GM12878 (cell line): ENCODE results near the gene RBKS. TPM values are rescaled to one million over a fixed set of nuclear protein-coding genes. Genes with fewer than 3 reads are reported as not detected.

Experiments used
- ATAC-seq: fragments of 200-7000 bp; cut with Tn5 transposase; 3 replicates; pipeline ENCODE4 v1.9.1; 2020; ENCODE audit warnings: mild to moderate bottlenecking, moderate library complexity
- BruUV-seq: library from RNA; stranded (reverse); fragments of 400-500 nt; replicated peaks from 2 replicates; lab custom pipeline; 2021; lab: Mats Ljungman, UMichigan
- CTCF ChIA-PET: fragments of 300-600 bp; sonication (Branson Sonifier 250); formaldehyde crosslinking; extraction: SDS; loops from one replicate; lab custom pipeline; 2021; ENCODE audit warnings: inconsistent platforms; lab: Yijun Ruan, JAX
- POLR2A ChIA-PET: fragments of 350-600 bp; formaldehyde crosslinking; extraction: SDS; loops from one replicate; lab custom pipeline; 2021; ENCODE audit warnings: inconsistent platforms; lab: Charles Lee
- RAD21 ChIA-PET: fragments of 300-600 bp; sonication (Branson Sonifier 250); formaldehyde crosslinking; loops from one replicate; lab custom pipeline; 2023; ENCODE audit warnings: antibody characterized with exemption; ENCODE audit not compliant: unreplicated experiment; lab: Charles Lee
- SMC1A ChIA-PET: fragments of 300-600 bp; sonication (Branson Sonifier 250); formaldehyde crosslinking; loops from one replicate; lab custom pipeline; 2023; ENCODE audit not compliant: unreplicated experiment, uncharacterized antibody; lab: Charles Lee
- DNase-seq: peaks from one replicate; pipeline ENCODE4 v3.0.0-alpha.2; 2011; ENCODE audit warnings: low read depth, low spot score
- FAIRE-seq: peaks from 3 replicates; lab custom pipeline; 2011; peaks lifted over from hg19 to GRCh38; lab: Jason Lieb, UNC
- H2AFZ ChIP-seq: 2 replicates; pipeline ENCODE4 v1.6.0; 2011; ENCODE audit warnings: low read depth, low read length, control low read depth; ENCODE audit not compliant: control insufficient read depth
- H3K27ac ChIP-seq: 2 replicates; pipeline ENCODE4 v1.5.1; 2011; ENCODE audit warnings: control low read depth; ENCODE audit not compliant: control insufficient read depth, insufficient read depth
- H3K27me3 ChIP-seq, 2 experiments: replicated peaks in 1 of 2; 2 replicates each; pipeline versions ENCODE4 v1.6.0 to v1.6.1; 2011; ENCODE audit warnings: low read length in 1 of 2; ENCODE audit not compliant: control insufficient read depth in 2 of 2, insufficient read depth in 2 of 2
- H3K36me3 ChIP-seq, 2 experiments: 2 replicates each; pipeline ENCODE4 v1.5.1; 2011; ENCODE audit warnings: low read length in 1 of 2; ENCODE audit not compliant: control insufficient read depth in 2 of 2, insufficient read depth in 2 of 2
- H3K4me1 ChIP-seq: 2 replicates; pipeline ENCODE4 v1.6.1; 2011; ENCODE audit warnings: mild to moderate bottlenecking, low read length, moderate library complexity, mixed read lengths; ENCODE audit not compliant: control insufficient read depth, insufficient read depth
- H3K4me2 ChIP-seq: 2 replicates; pipeline ENCODE4 v1.6.0; 2011; ENCODE audit warnings: control low read depth; ENCODE audit not compliant: control insufficient read depth, insufficient read depth
- H3K4me3 ChIP-seq: fragments of 200-600 bp; sonication (generic); 2 replicates; pipeline ENCODE4 v1.5.1; 2016
- H3K79me2 ChIP-seq: 2 replicates; pipeline ENCODE4 v1.6.0; 2011; ENCODE audit warnings: low read length; ENCODE audit not compliant: control insufficient read depth, insufficient read depth
- H3K9ac ChIP-seq: 2 replicates; pipeline ENCODE4 v1.8.0; 2011; ENCODE audit warnings: low read length, control low read depth, mixed read lengths; ENCODE audit not compliant: control insufficient read depth, insufficient read depth
- H3K9me3 ChIP-seq: replicated peaks from 3 replicates; pipeline ENCODE4 v1.5.1; 2011; ENCODE audit warnings: mild to moderate bottlenecking, low read length; ENCODE audit not compliant: control insufficient read depth, insufficient read depth
- H4K20me1 ChIP-seq: 2 replicates; pipeline ENCODE4 v1.6.0; 2011; ENCODE audit not compliant: control insufficient read depth, insufficient read depth
- BMI1 ChIP-seq: fragments of 450-650 bp; IDR thresholded peaks from 2 replicates; pipeline ENCODE4 v1.6.1; 2016; ENCODE audit warnings: mild to moderate bottlenecking, moderate library complexity, borderline replicate concordance
- FOXK2 ChIP-seq: fragments of 450-650 bp; IDR thresholded peaks from 2 replicates; pipeline ENCODE4 v1.6.1; 2017; ENCODE audit warnings: mild to moderate bottlenecking, moderate library complexity
- GATAD2B ChIP-seq: fragments of 450-650 bp; conservative IDR thresholded peaks from 2 replicates; pipeline ENCODE4 v1.6.1; 2017; ENCODE audit warnings: low read depth, mild to moderate bottlenecking, moderate library complexity
- HDGF ChIP-seq: fragments of 450-650 bp; IDR thresholded peaks from 2 replicates; pipeline ENCODE4 v1.6.1; 2016; ENCODE audit warnings: antibody characterized with exemption
- MYC ChIP-seq: IDR thresholded peaks from 2 replicates; pipeline ENCODE4 v1.6.1; 2011; ENCODE audit warnings: mild to moderate bottlenecking, low read length, moderate library complexity, inconsistent platforms; ENCODE audit not compliant: insufficient read depth, insufficient replicate concordance, insufficient read length, severe bottlenecking
- PKNOX1 ChIP-seq: fragments of 450-650 bp; IDR thresholded peaks from 2 replicates; pipeline ENCODE4 v1.6.1; 2016; ENCODE audit warnings: mild to moderate bottlenecking
- RBBP5 ChIP-seq: fragments of 200-600 bp; sonication (generic); conservative IDR thresholded peaks from 2 replicates; pipeline ENCODE4 v1.6.1; 2016
- SMAD1 ChIP-seq: fragments of 450-650 bp; IDR thresholded peaks from 2 replicates; pipeline ENCODE4 v1.6.1; 2018; ENCODE audit warnings: mild to moderate bottlenecking, low read depth; ENCODE audit not compliant: partially characterized antibody
- TBL1XR1 ChIP-seq: IDR thresholded peaks from 2 replicates; pipeline ENCODE4 v1.6.1; 2012; ENCODE audit warnings: low read depth, low read length, improper control_type of control experiment
- ZBTB33 ChIP-seq: fragments of 450-650 bp; IDR thresholded peaks from 2 replicates; pipeline ENCODE4 v1.6.1; 2017; ENCODE audit warnings: mild to moderate bottlenecking
- ZBTB40 ChIP-seq: fragments of 450-650 bp; IDR thresholded peaks from 2 replicates; pipeline ENCODE4 v1.6.1; 2016; ENCODE audit warnings: mild to moderate bottlenecking, moderate library complexity, borderline replicate concordance
- WGBS: methylation state at CpG from one replicate; pipeline ENCODE4 v1.1.6; 2016; ENCODE audit warnings: low lambda C conversion rate; ENCODE audit not compliant: insufficient replicate concordance, insufficient coverage; ENCODE audit errors: missing lambda C conversion rate; 5-methylcytosine and 5-hydroxymethylcytosine counted together
- in situ Hi-C: fragments of 300-500 bp; cut with MboI; formaldehyde crosslinking; loops from 9 replicates; pipeline ENCODE4 v1.14.3; 2018; ENCODE audit warnings: mixed read lengths
- intact Hi-C: fragments of 100-400 bp; cut with micrococcal nuclease; formaldehyde crosslinking; loops from one replicate; pipeline ENCODE4 v1.14.2; 2022; ENCODE audit not compliant: unreplicated experiment
- polyA plus RNA-seq, 11 experiments: library from polyadenylated mRNA; depleted of rRNA in 4 of 11; unstranded in 6 of 11; stranded (reverse) in 5 of 11; fragments of >200 nt; fragmentation: Nextera tagmentation in 4 of 11; fragmentation: Illumina TruSeq in 1 of 11; extraction: Ambion mirVana in 4 of 11; extraction: Trizol in 1 of 11; gene quantifications; 1 replicate in 1 of 11; 2 replicates in 10 of 11; pipeline versions ENCODE4 v1.2.1 to v1.2.3, GENCODE V29; 2011 to 2016; ENCODE audit warnings: inconsistent platforms in 2 of 11, missing spikeins in 2 of 11, low read depth in 1 of 11
- total RNA-seq, 4 experiments: library from RNA; depleted of rRNA in 3 of 4; stranded (reverse); fragments of >200 nt in 3 of 4; fragmentation: Illumina TruSeq in 1 of 4; extraction: Trizol in 1 of 4; gene quantifications; 2 replicates each; pipeline versions ENCODE4 v1.2.1 to v1.2.3, GENCODE V29; 2013 to 2021

The RBKS gene
- total and polyA plus RNA-seq, 10 of the 15 experiments (the other 5 are each of a cell fraction or from before 2014, with no cell fraction given): 0.39 to 1.8 (median 1.0) TPM

GRCh38 chr2:27935026-27935425 is 44.8 kb upstream of the RBKS start:
- Histone ChIP-seq H3K9me3 (no peaks in the 10 kb centered on the region), H3K79me2 (no peaks in the 10 kb centered on the region), H4K20me1 (no peaks in the 10 kb centered on the region), H3K4me3 (no peak overlapping the region), H3K27me3 (no peaks in the 10 kb centered on the region), H2AFZ (no peak overlapping the region), H3K27ac (no peak overlapping the region), H3K36me3 (no peaks in the 10 kb centered on the region; a peak in 2 of 4 replicates)
- RAD21 ChIA-PET: no interaction called here
- ATAC-seq (no peak), FAIRE-seq (no peak), DNase-seq (no peak)
- in situ Hi-C loops: no loop called here
- CTCF ChIA-PET: no interaction called here
- 99% methylated on average over 3 of the region's 3 CpGs for WGBS
- no TSS peak for BruUV-seq
- TF ChIP-seq SMAD1 (no peak), RBBP5 (no peak), TBL1XR1 (no peak), FOXK2 (no peak), ZBTB40 (no peak), HDGF (no peak), PKNOX1 (no peak), GATAD2B (no peak), ZBTB33 (no peak), BMI1 (no peak), MYC (no peak)
- TF ChIP-seq, all 136 proteins: peak for 0
- intact Hi-C loops: no loop called here
- no peaks in the 10 kb centered on the region for H3K4me1 ChIP-seq
- SMC1A ChIA-PET: no interaction called here
- H3K9ac ChIP-seq: no peak overlapping the region
- no peak overlapping the region for H3K4me2 ChIP-seq
- POLR2A ChIA-PET: no interaction called here
